Fibroblast of peridontal ligament (primary cell): Measurements from ENCODE around the gene GRID1.
"Not testable (repeated sequence)": the region's sequence is repeated elsewhere in the genome, so short reads cannot be mapped to it uniquely, and the experiment has no call there.

Source experiments
- DNase-seq: peaks from one replicate; pipeline ENCODE4 v3.0.0-alpha.2; 2010; ENCODE audit errors: extremely low read depth

GRID1 gene

GRCh38 chr10:85997544-85997943 lies 369.1 kb downstream of the GRID1 start:
- DNase-seq, result no peak

- no peak for DNase-seq
Observed at GRCh38 chr10:85995791-85996190, 370.8 kb downstream of the GRID1 start.

- DNase-seq, result no peak
Observed at GRCh38 chr10:85993840-85994507, 372.6 kb downstream of the GRID1 start.

- no peak for DNase-seq
Observed at GRCh38 chr10:85993140-85993539, 373.5 kb downstream of the GRID1 start.

GRCh38 chr10:85992324-85992723 lies 374.3 kb downstream of the GRID1 start:
- DNase-seq, result no peak

- no peak for DNase-seq
Observed at GRCh38 chr10:85986777-85987176, 379.8 kb downstream of the GRID1 start.

GRCh38 chr10:85983051-85983450 lies 383.5 kb downstream of the GRID1 start:
- DNase-seq, result no peak

- no peak for DNase-seq
Observed at GRCh38 chr10:85979598-85979997, 387.0 kb downstream of the GRID1 start.

GRCh38 chr10:85978566-85979358 lies 387.8 kb downstream of the GRID1 start:
- no peak for DNase-seq

- no peak for DNase-seq
Observed at GRCh38 chr10:85977642-85978041, 389.0 kb downstream of the GRID1 start.

- DNase-seq, result no peak
Observed at GRCh38 chr10:85976267-85976793, 390.3 kb downstream of the GRID1 start.

- no peak for DNase-seq
Observed at GRCh38 chr10:85971494-85971893, 395.1 kb downstream of the GRID1 start.

- DNase-seq, result no peak
Observed at GRCh38 chr10:85967594-85967993, 399.0 kb downstream of the GRID1 start.

- DNase-seq, result no peak
Observed at GRCh38 chr10:85961479-85962067, 405.0 kb downstream of the GRID1 start.

GRCh38 chr10:85961073-85961472 lies 405.5 kb downstream of the GRID1 start:
- no peak for DNase-seq

GRCh38 chr10:85959239-85959638 lies 407.4 kb downstream of the GRID1 start:
- no peak for DNase-seq

GRCh38 chr10:85950921-85951320 lies 415.7 kb downstream of the GRID1 start:
- DNase-seq, result no peak

GRCh38 chr10:85946713-85947326 lies 419.8 kb downstream of the GRID1 start:
- DNase-seq, result no peak

GRCh38 chr10:85936161-85936560 lies 430.4 kb downstream of the GRID1 start:
- no peak for DNase-seq

GRCh38 chr10:85934586-85934985 lies 432.0 kb downstream of the GRID1 start:
- DNase-seq, result no peak

- not testable (repeated sequence) for DNase-seq
Observed at GRCh38 chr10:85929993-85930392, 436.6 kb downstream of the GRID1 start.

GRCh38 chr10:85927952-85928665 lies 438.5 kb downstream of the GRID1 start:
- DNase-seq, result no peak
